ENCODE measurements around the gene COLEC12.

The COLEC12 gene

GRCh38 chr18:512957-513356, 12.5 kb upstream of the COLEC12 start:
- Histone ChIP-seq H3K9me3 (ENCODE audit: control insufficient read depth, insufficient read depth, low read depth, low read length) (no peaks in the 10 kb centered on the region), H3K36me3 (ENCODE audit: control insufficient read depth in 2 of 2, insufficient read depth in 1 of 2, low read length in 2 of 2) (no peaks in the 10 kb centered on the region), H3K4me3 (ENCODE audit: low read depth, low read length) (no peak overlapping the region), H3K27ac (ENCODE audit: extremely low read depth, low read depth, low read length) (no peak overlapping the region), H3K4me1 (ENCODE audit: control insufficient read depth, insufficient read depth, low read length) (no peaks in the 10 kb centered on the region; the same call in 1 of the 2 replicates)
- CTCF ChIA-PET = no interaction called here
- no peak for TF ChIP-seq ZNF658 (tag by site-specific recombination; IDR thresholded peaks at IDR 0.05)
- no peak for TF ChIP-seq ZNF837 (tag by site-specific recombination; IDR thresholded peaks at IDR 0.05)
- TF ChIP-seq ZNF202 (tag by site-specific recombination; IDR thresholded peaks at IDR 0.05; ENCODE audit: borderline replicate concordance) = no peak
- no peak for TF ChIP-seq ZNF843 (tag by site-specific recombination; IDR thresholded peaks at IDR 0.05)
- no peak for TF ChIP-seq ZNF19 (tag by site-specific recombination; IDR thresholded peaks at IDR 0.05; ENCODE audit: low read depth)
- no peak for TF ChIP-seq GLI4 (tag by site-specific recombination; IDR thresholded peaks at IDR 0.05)
- TF ChIP-seq ZNF600 (tag by site-specific recombination; IDR thresholded peaks at IDR 0.05) = no peak
- no peak for TF ChIP-seq SP7 (tag by site-specific recombination; IDR thresholded peaks at IDR 0.05)
- no peak for TF ChIP-seq KLF8 (tag by site-specific recombination; IDR thresholded peaks at IDR 0.05)
- no peak for TF ChIP-seq OSR2 (tag by site-specific recombination; IDR thresholded peaks at IDR 0.05)
- no peak for TF ChIP-seq ZNF112 (tag by site-specific recombination; IDR thresholded peaks at IDR 0.05)
- POLR2A ChIA-PET = interaction anchor here (0.6 kb wide), 1 partner anchor 21 kb away, joined by 3 read pairs; no protein-coding TSS in a partner anchor

- no peaks in the 10 kb centered on the region for H3K36me3 ChIP-seq (ENCODE audit: control insufficient read depth in 2 of 2, insufficient read depth in 1 of 2, low read length in 2 of 2)
- CTCF ChIA-PET = interaction anchor here (0.6 to 1.2 kb wide), 2 partner anchors 8 to 9 kb away, joined by 3 to 4 read pairs; no protein-coding TSS in a partner anchor
- no peak overlapping the region for H3K4me3 ChIP-seq (ENCODE audit: low read depth, low read length)
- POLR2A ChIA-PET = no interaction called here
- no peaks in the 10 kb centered on the region for H3K9me3 ChIP-seq (ENCODE audit: control insufficient read depth, insufficient read depth, low read depth, low read length)
- TF ChIP-seq ZNF701 (tag by site-specific recombination; IDR thresholded peaks at IDR 0.05) = no peak
- no peak for TF ChIP-seq ZNF548 (tag by site-specific recombination; IDR thresholded peaks at IDR 0.05)
- no peak for TF ChIP-seq ZFP69B (tag by site-specific recombination; IDR thresholded peaks at IDR 0.05)
- TF ChIP-seq CTCF (tag by site-specific recombination; IDR thresholded peaks at IDR 0.05) = no peak
- no peak for TF ChIP-seq KLF9 (tag by site-specific recombination; IDR thresholded peaks at IDR 0.05; ENCODE audit: low read depth)
- no peak for TF ChIP-seq ZNF837 (tag by site-specific recombination; IDR thresholded peaks at IDR 0.05)
- no peak overlapping the region for H3K27ac ChIP-seq (ENCODE audit: extremely low read depth, low read depth, low read length)
- H3K4me1 ChIP-seq (ENCODE audit: control insufficient read depth, insufficient read depth, low read length) = no peaks in the 10 kb centered on the region
Measured at GRCh38 chr18:508835-509234, 8.3 kb upstream of the COLEC12 start.

GRCh38 chr18:507636-508035, 7.1 kb upstream of the COLEC12 start:
- H3K4me3 ChIP-seq (ENCODE audit: low read depth, low read length) = no peak overlapping the region
- POLR2A ChIA-PET = no interaction called here
- TF ChIP-seq ZBTB8A (tag by site-specific recombination; IDR thresholded peaks at IDR 0.05) (no peak), ZNF433 (tag by site-specific recombination; IDR thresholded peaks at IDR 0.05; ENCODE audit: low read depth) (no peak), ZNF768 (tag by site-specific recombination; IDR thresholded peaks at IDR 0.05) (no peak), ZNF747 (tag by site-specific recombination; IDR thresholded peaks at IDR 0.05) (no peak), ZNF510 (tag by site-specific recombination; IDR thresholded peaks at IDR 0.05; ENCODE audit: insufficient replicate concordance) (no peak), HIC1 (tag by site-specific recombination; IDR thresholded peaks at IDR 0.05) (no peak), ZNF416 (tag by site-specific recombination; IDR thresholded peaks at IDR 0.05) (no peak), TRIM28 (IDR thresholded peaks at IDR 0.05; ENCODE audit: borderline replicate concordance, low read length) (no peak)
- no peaks in the 10 kb centered on the region for H3K4me1 ChIP-seq (ENCODE audit: control insufficient read depth, insufficient read depth, low read length)
- no peak overlapping the region for H3K27ac ChIP-seq (ENCODE audit: extremely low read depth, low read depth, low read length)
- no peaks in the 10 kb centered on the region for H3K36me3 ChIP-seq (ENCODE audit: control insufficient read depth in 2 of 2, insufficient read depth in 1 of 2, low read length in 2 of 2)
- CTCF ChIA-PET = interaction anchor here (0.6 to 2.5 kb wide), 3 partner anchors 10 to 113 kb away, joined by 3 to 17 read pairs (median 4); no protein-coding TSS in a partner anchor
- H3K9me3 ChIP-seq (ENCODE audit: control insufficient read depth, insufficient read depth, low read depth, low read length) = no peaks in the 10 kb centered on the region

Measured in HEK293 (cell line).